ENCODE results near the gene ZCRB1.

The ZCRB1 gene

GRCh38 chr12:42322567-42322966, 3.3 kb downstream of the ZCRB1 start:
- TF ChIP-seq POLR2AphosphoS5 (IDR thresholded peaks at IDR 0.05; ENCODE audit: low read depth, low read length) (no peak), REST (IDR thresholded peaks at IDR 0.05; ENCODE audit: insufficient read depth in 1 of 2, low read depth in 2 of 2, low read length in 2 of 2) (no peak), TAF1 (IDR thresholded peaks at IDR 0.05; ENCODE audit: borderline replicate concordance, insufficient read depth, low read length) (no peak), SIN3A (IDR thresholded peaks at IDR 0.05; ENCODE audit: borderline replicate concordance, insufficient read depth, low read length) (no peak), FOXP2 (optimal IDR thresholded peaks at IDR 0.05; ENCODE audit: borderline replicate concordance, extremely low read depth, extremely low read length, insufficient read depth) (no peak)

- TF ChIP-seq TAF1 (IDR thresholded peaks at IDR 0.05; ENCODE audit: borderline replicate concordance, insufficient read depth, low read length): no peak
- no peak for TF ChIP-seq POLR2AphosphoS5 (IDR thresholded peaks at IDR 0.05; ENCODE audit: low read depth, low read length)
- TF ChIP-seq REST (IDR thresholded peaks at IDR 0.05; ENCODE audit: insufficient read depth in 1 of 2, low read depth in 2 of 2, low read length in 2 of 2): no peak
- TF ChIP-seq FOXP2 (optimal IDR thresholded peaks at IDR 0.05; ENCODE audit: borderline replicate concordance, extremely low read depth, extremely low read length, insufficient read depth): no peak
- TF ChIP-seq SIN3A (IDR thresholded peaks at IDR 0.05; ENCODE audit: borderline replicate concordance, insufficient read depth, low read length): no peak
Measured at GRCh38 chr12:42320796-42321195, 5.1 kb downstream of the ZCRB1 start.

DNA sequence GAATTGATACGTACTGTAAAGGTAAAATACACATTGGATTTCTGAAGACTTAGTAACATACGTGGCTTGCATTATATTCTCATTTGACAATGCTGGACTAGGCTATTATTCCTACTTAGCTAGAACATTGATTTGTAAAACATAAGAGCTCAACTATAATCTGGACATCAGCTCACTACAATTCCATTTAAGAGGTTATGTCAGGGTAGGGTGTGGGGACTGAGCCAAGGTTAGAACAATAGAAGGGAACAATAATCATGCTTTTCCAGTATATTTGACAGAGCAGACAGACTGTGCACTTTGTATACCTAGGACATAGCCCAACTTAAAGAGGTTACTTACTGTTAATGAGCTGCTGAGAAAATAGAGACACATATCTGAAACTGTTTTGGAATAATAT, 10.8 kb downstream of the ZCRB1 start:
- TF ChIP-seq POLR2AphosphoS5 (IDR thresholded peaks at IDR 0.05; ENCODE audit: low read depth, low read length) (no peak), FOXP2 (optimal IDR thresholded peaks at IDR 0.05; ENCODE audit: borderline replicate concordance, extremely low read depth, extremely low read length, insufficient read depth) (no peak), REST (IDR thresholded peaks at IDR 0.05; ENCODE audit: insufficient read depth in 1 of 2, low read depth in 2 of 2, low read length in 2 of 2) (no peak), SIN3A (IDR thresholded peaks at IDR 0.05; ENCODE audit: borderline replicate concordance, insufficient read depth, low read length) (no peak), TAF1 (IDR thresholded peaks at IDR 0.05; ENCODE audit: borderline replicate concordance, insufficient read depth, low read length) (no peak)

- TF ChIP-seq SIN3A (IDR thresholded peaks at IDR 0.05; ENCODE audit: borderline replicate concordance, insufficient read depth, low read length): no peak
- TF ChIP-seq FOXP2 (optimal IDR thresholded peaks at IDR 0.05; ENCODE audit: borderline replicate concordance, extremely low read depth, extremely low read length, insufficient read depth): no peak
- TF ChIP-seq POLR2AphosphoS5 (IDR thresholded peaks at IDR 0.05; ENCODE audit: low read depth, low read length): no peak
- no peak for TF ChIP-seq REST (IDR thresholded peaks at IDR 0.05; ENCODE audit: insufficient read depth in 1 of 2, low read depth in 2 of 2, low read length in 2 of 2)
- no peak for TF ChIP-seq TAF1 (IDR thresholded peaks at IDR 0.05; ENCODE audit: borderline replicate concordance, insufficient read depth, low read length)
Measured at GRCh38 chr12:42309996-42310395, 15.9 kb downstream of the ZCRB1 start.

GRCh38 chr12:42308390-42308789, 17.5 kb downstream of the ZCRB1 start:
- no peak for TF ChIP-seq REST (IDR thresholded peaks at IDR 0.05; ENCODE audit: insufficient read depth in 1 of 2, low read depth in 2 of 2, low read length in 2 of 2)
- TF ChIP-seq SIN3A (IDR thresholded peaks at IDR 0.05; ENCODE audit: borderline replicate concordance, insufficient read depth, low read length): no peak
- no peak for TF ChIP-seq POLR2AphosphoS5 (IDR thresholded peaks at IDR 0.05; ENCODE audit: low read depth, low read length)
- TF ChIP-seq TAF1 (IDR thresholded peaks at IDR 0.05; ENCODE audit: borderline replicate concordance, insufficient read depth, low read length): no peak
- TF ChIP-seq FOXP2 (optimal IDR thresholded peaks at IDR 0.05; ENCODE audit: borderline replicate concordance, extremely low read depth, extremely low read length, insufficient read depth): no peak

Measured in PFSK-1 (cell line).